K562 (cell line): Measurements from ENCODE around the gene SPTBN5. TPM values are rescaled to one million over a fixed set of nuclear protein-coding genes. Genes with fewer than 3 reads are reported as not detected.

Experiments used
- ATAC-seq: fragments of 200-7000 bp; cut with Tn5 transposase; 3 replicates; pipeline ENCODE4 v1.9.1; 2020; ENCODE audit warnings: moderate library complexity
- BruUV-seq: library from RNA; stranded (reverse); fragments of 400-500 nt; replicated peaks from 2 replicates; lab custom pipeline; 2021; lab: Mats Ljungman, UMichigan
- CTCF ChIA-PET: fragments of 300-600 bp; formaldehyde crosslinking; extraction: SDS; loops from one replicate; lab custom pipeline; 2021; ENCODE audit warnings: low intra/inter-chr PET ratio; lab: Yijun Ruan, JAX
- POLR2A ChIA-PET: fragments of 300-600, 350-650 bp; sonication (Branson Sonifier 250); formaldehyde crosslinking; extraction: SDS; loops from one replicate; lab custom pipeline; 2021; ENCODE audit warnings: antibody characterized with exemption, inconsistent platforms; lab: Yijun Ruan, JAX
- DNase-seq, 4 experiments: peaks; one replicate each; pipeline versions ENCODE4 v3.0.0 to v3.0.0-alpha.2; 2011 to 2018; ENCODE audit warnings: low spot score in 3 of 4, mixed read lengths in 3 of 4; ENCODE audit errors: extremely low read depth in 1 of 4
- FAIRE-seq: peaks from 2 replicates; lab custom pipeline; 2011; peaks lifted over from hg19 to GRCh38; lab: Jason Lieb, UNC
- H2AFZ ChIP-seq: 2 replicates; pipeline ENCODE4 v1.6.0; 2011; ENCODE audit warnings: low read depth, low read length, control low read depth, inconsistent platforms
- H3K27ac ChIP-seq: fragments of 200-600 bp; 3 replicates; pipeline ENCODE4 v1.8.0; 2011; ENCODE audit warnings: low read depth, mild to moderate bottlenecking, control low read depth, inconsistent platforms, low read length, moderate library complexity, mixed read lengths; ENCODE audit errors: extremely low read depth
- H3K27me3 ChIP-seq, 2 experiments: fragments of 300-600 bp in 1 of 2; 2 replicates in 1 of 2; 3 replicates in 1 of 2; pipeline versions ENCODE4 v1.6.0 to v1.8.0; 2011; ENCODE audit warnings: inconsistent platforms in 2 of 2, low read length in 2 of 2, mild to moderate bottlenecking in 1 of 2, mixed read lengths in 1 of 2, moderate library complexity in 1 of 2; ENCODE audit not compliant: control insufficient read depth in 2 of 2, insufficient read depth in 2 of 2
- H3K36me3 ChIP-seq: fragments of 300-600 bp; 3 replicates; pipeline ENCODE4 v1.8.0; 2011; ENCODE audit warnings: mild to moderate bottlenecking, low read length, inconsistent platforms; ENCODE audit not compliant: control insufficient read depth, insufficient read depth
- H3K4me1 ChIP-seq, 2 experiments: fragments of 200-600 bp in 1 of 2; replicated peaks in 1 of 2; 2 replicates in 1 of 2; 3 replicates in 1 of 2; pipeline versions ENCODE4 v1.5.1 to v1.8.0; 2011; ENCODE audit warnings: inconsistent platforms in 2 of 2, low read length in 2 of 2, mild to moderate bottlenecking in 1 of 2, mixed read lengths in 1 of 2, moderate library complexity in 1 of 2; ENCODE audit not compliant: control insufficient read depth in 2 of 2, insufficient read depth in 2 of 2
- H3K4me2 ChIP-seq: 2 replicates; pipeline ENCODE4 v1.6.1; 2011; ENCODE audit warnings: low read length, control low read depth, inconsistent platforms, mixed read lengths; ENCODE audit not compliant: insufficient read depth
- H3K4me3 ChIP-seq: fragments of 200-600 bp; sonication (generic), shearing (Covaris generic); 2 replicates; pipeline ENCODE4 v1.5.1; 2016; ENCODE audit warnings: control low read depth, inconsistent platforms
- H3K79me2 ChIP-seq: fragments of 200-600 bp; 3 replicates; pipeline ENCODE4 v1.8.0; 2011; ENCODE audit warnings: low read length, inconsistent platforms; ENCODE audit not compliant: control insufficient read depth, insufficient read depth
- H3K9ac ChIP-seq, 2 experiments: 2 replicates each; pipeline versions ENCODE4 v1.6.0 to v1.6.1; 2011; ENCODE audit warnings: low read depth in 2 of 2, low read length in 2 of 2, control low read depth in 1 of 2, inconsistent platforms in 1 of 2, mild to moderate bottlenecking in 1 of 2, mixed read lengths in 1 of 2; ENCODE audit not compliant: insufficient read depth in 1 of 2
- H3K9me1 ChIP-seq: one replicate; pipeline ENCODE4 v1.6.0; 2011; ENCODE audit warnings: inconsistent platforms, mild to moderate bottlenecking, low read length, moderate library complexity; ENCODE audit not compliant: control insufficient read depth, insufficient read depth
- H3K9me3 ChIP-seq: replicated peaks from 2 replicates; pipeline ENCODE4 v1.5.1; 2011; ENCODE audit warnings: low read depth, low read length, inconsistent platforms; ENCODE audit not compliant: control insufficient read depth, insufficient read depth
- H4K20me1 ChIP-seq: replicated peaks from 2 replicates; pipeline ENCODE4 v1.6.1; 2011; ENCODE audit warnings: low read length, inconsistent platforms, mixed read lengths; ENCODE audit not compliant: control insufficient read depth, insufficient read depth
- BCOR ChIP-seq: fragments of 450-650 bp; IDR thresholded peaks from 2 replicates; pipeline ENCODE4 v1.6.1; 2016
- DMBX1 ChIP-seq: fragments of 250-450 bp; sonication (Bioruptor Pico); IDR thresholded peaks from 2 replicates; pipeline ENCODE4 v1.8.0; 2022; ENCODE audit warnings: inconsistent platforms, mild to moderate bottlenecking, moderate library complexity, borderline replicate concordance
- FOXA1 ChIP-seq: fragments of 450-650 bp; IDR thresholded peaks from 2 replicates; pipeline ENCODE4 v1.6.1; 2016; ENCODE audit warnings: mild to moderate bottlenecking, borderline replicate concordance
- GTF2A2 ChIP-seq: IDR thresholded peaks from 2 replicates; pipeline ENCODE4 v1.6.1; 2016; ENCODE audit warnings: mild to moderate bottlenecking, missing genetic modification characterization, missing compliant biosample characterization
- KDM4B ChIP-seq, 2 experiments: fragments of 450-650 bp in 1 of 2; sonication (generic) in 1 of 2; IDR thresholded peaks; 2 replicates each; pipeline ENCODE4 v1.6.1; 2016 to 2017; ENCODE audit warnings: borderline replicate concordance in 2 of 2, antibody characterized with exemption in 1 of 2, low read depth in 1 of 2, mild to moderate bottlenecking in 1 of 2
- MEF2D ChIP-seq: conservative IDR thresholded peaks from 2 replicates; pipeline ENCODE4 v1.6.1; 2016; ENCODE audit warnings: low read depth, missing genetic modification characterization, missing compliant biosample characterization
- NR4A1 ChIP-seq, 2 experiments: fragments of 250-450 bp in 1 of 2; fragments of 450-650 bp in 1 of 2; sonication (Bioruptor Pico) in 1 of 2; IDR thresholded peaks; 2 replicates each; pipeline versions ENCODE4 v1.4.0 to v1.6.1; 2016 to 2020; ENCODE audit warnings: mild to moderate bottlenecking in 2 of 2, missing compliant biosample characterization in 1 of 2, missing genetic modification characterization in 1 of 2, moderate library complexity in 1 of 2
- RBM14 ChIP-seq: fragments of 200-400 bp; formaldehyde crosslinking; IDR thresholded peaks from 2 replicates; pipeline ENCODE4 v1.6.1; 2018; ENCODE audit warnings: low read depth, mild to moderate bottlenecking, low read length, moderate library complexity, borderline replicate concordance; ENCODE audit not compliant: insufficient read depth
- SIX5 ChIP-seq, 2 experiments: IDR thresholded peaks; 2 replicates each; pipeline ENCODE4 v1.6.1; 2011; ENCODE audit warnings: low read length in 2 of 2, borderline replicate concordance in 1 of 2, low read depth in 1 of 2, mild to moderate bottlenecking in 1 of 2, moderate library complexity in 1 of 2; ENCODE audit not compliant: insufficient read depth in 1 of 2
- ZNF133 ChIP-seq: fragments of 250-450 bp; sonication (Bioruptor Pico); IDR thresholded peaks from 2 replicates; pipeline ENCODE4 v1.4.0; 2020; ENCODE audit warnings: mild to moderate bottlenecking
- ZNF224 ChIP-seq: sonication (generic); formaldehyde crosslinking; IDR thresholded peaks from 2 replicates; pipeline ENCODE4 v1.8.0; 2022; ENCODE audit warnings: mild to moderate bottlenecking, missing genetic modification reagents
- whole genome bisulfite sequencing: fragments of 100-300 bp; shearing (Covaris generic); methylation state at CpG from one replicate; pipeline ENCODE4 v1.1.6; 2016; ENCODE audit warnings: low coverage, mixed read lengths; ENCODE audit not compliant: insufficient coverage; ENCODE audit errors: missing lambda C conversion rate; 5-methylcytosine and 5-hydroxymethylcytosine counted together
- in situ Hi-C: fragments of 300-500 bp; cut with MboI; formaldehyde crosslinking; loops from 4 replicates; pipeline ENCODE4 v1.15.0; 2018; ENCODE audit warnings: inconsistent platforms, mixed read lengths
- intact Hi-C: fragments of 100-400 bp; cut with micrococcal nuclease; formaldehyde crosslinking; loops from 2 replicates; pipeline ENCODE4 v1.14.2; 2022
- polyA plus RNA-seq, 8 experiments: library from polyadenylated mRNA; depleted of rRNA in 4 of 8; stranded (reverse) in 5 of 8; unstranded in 3 of 8; fragments of >200 nt; fragmentation: Nextera tagmentation in 2 of 8; fragmentation: Illumina TruSeq in 1 of 8; extraction: Ambion mirVana in 2 of 8; extraction: Trizol in 1 of 8; gene quantifications; 2 replicates each; pipeline versions ENCODE4 v1.2.1 to v1.2.3, GENCODE V29; 2011 to 2014; ENCODE audit warnings: inconsistent platforms in 1 of 8, missing spikeins in 1 of 8
- total RNA-seq, 7 experiments: library from RNA; depleted of rRNA in 6 of 7; stranded (reverse); fragments of >200 nt in 6 of 7; fragmentation: Illumina TruSeq in 2 of 7; extraction: Trizol in 2 of 7; gene quantifications; 2 replicates each; pipeline versions ENCODE4 v1.2.1 to v1.2.3, GENCODE V29; 2011 to 2021; ENCODE audit warnings: low replicate concordance in 1 of 7
- TF ChIP-seq, protein P1 (sequence below), 2 experiments: IDR thresholded peaks; 2 replicates each; pipeline ENCODE4 v1.6.1; 2012; ENCODE audit warnings: improper control_type of control experiment in 2 of 2, low read depth in 2 of 2, low read length in 2 of 2, borderline replicate concordance in 1 of 2
- TF ChIP-seq, protein P2 (sequence below): fragments of 450-650 bp; IDR thresholded peaks from 2 replicates; pipeline ENCODE4 v1.6.1; 2016
- TF ChIP-seq, protein P3 (sequence below): fragments of 250-450 bp; sonication (Bioruptor Pico); IDR thresholded peaks from 2 replicates; pipeline ENCODE4 v1.8.0; 2021; ENCODE audit warnings: moderate library complexity, mild to moderate bottlenecking, inconsistent platforms
- TF ChIP-seq, protein P4 (sequence below), 2 experiments: fragments of 450-650 bp; conservative IDR thresholded peaks; 2 replicates each; pipeline ENCODE4 v1.6.1; 2017; ENCODE audit warnings: mild to moderate bottlenecking in 2 of 2, moderate library complexity in 2 of 2

Gene SPTBN5
- total and polyA plus RNA-seq, 9 of the 15 experiments (the other 6 are each of a cell fraction or from before 2014, with no cell fraction given) = 0.02 TPM; not detected in 8

DNA sequence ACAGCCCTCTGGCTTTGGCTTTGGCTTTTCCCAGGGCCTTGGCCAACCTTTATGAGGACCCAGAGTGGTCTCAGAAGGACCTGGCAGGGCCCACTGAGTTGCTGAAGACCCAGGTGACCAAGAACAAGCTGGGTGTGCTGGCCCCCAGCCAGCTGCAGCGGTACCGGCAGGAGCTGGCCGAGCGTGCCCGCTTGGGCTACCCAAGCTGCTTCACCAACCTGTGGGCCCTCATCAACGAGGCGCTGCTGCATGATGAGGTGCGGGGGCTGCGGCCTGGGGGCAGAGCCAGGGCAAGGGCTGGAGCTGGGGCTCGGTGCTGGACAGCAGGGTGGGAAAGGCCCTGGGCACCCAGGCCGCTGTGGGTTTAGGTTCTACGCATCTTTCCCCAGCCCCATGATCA, 49.0 kb downstream of the SPTBN5 start:
- no TSS peak for BruUV-seq
- H3K4me1 ChIP-seq = peaks cover 0 to 18% of the 10 kb centered on the region in 2 experiments; a peak in 1 of 5 replicates
- FAIRE-seq (no peak), ATAC-seq (no peak), DNase-seq (no peak)
- no peak overlapping the region for H3K27ac ChIP-seq
- WGBS = 77% methylated on average over 11 of the region's 12 CpGs
- no peak overlapping the region for H3K4me3 ChIP-seq
- H3K9me3 ChIP-seq = no peaks in the 10 kb centered on the region
- H3K36me3 ChIP-seq = peaks cover 5% of the 10 kb centered on the region; the same call in 1 of the 3 replicates
- H3K9ac ChIP-seq = no peak overlapping the region; a peak in 1 of 4 replicates
- H3K9me1 ChIP-seq = no peaks in the 10 kb centered on the region
- intact Hi-C loops = no loop called here
- H2AFZ ChIP-seq = no peak overlapping the region
- ChIA-PET CTCF (no interaction called here), POLR2A (interaction anchor here (1.2 to 2.1 kb wide), 3 partner anchors 10 to 17 kb away, joined by 3 to 5 read pairs (median 5); partner anchors contain the start of gene JMJD7)
- no peak overlapping the region for H3K4me2 ChIP-seq
- peaks cover under 1% of the 10 kb centered on the region; the same call in 1 of the 2 replicates for H4K20me1 ChIP-seq
- no peaks in the 10 kb centered on the region for H3K79me2 ChIP-seq
- no peaks in the 10 kb centered on the region for H3K27me3 ChIP-seq
- in situ Hi-C loops = no loop called here
- TF ChIP-seq GTF2A2 (tag) (no peak), FOXA1 (no peak), RBM14 (no peak), SIX5 (IDR thresholded peaks at IDR 0.05; ENCODE audit: borderline replicate concordance in 1 of 2, insufficient read depth in 1 of 2, low read depth in 1 of 2, low read length in 2 of 2) (no peak), NR4A1 (CRISPR knock-in tag; IDR thresholded peaks at IDR 0.05) (no peak), NR4A1 (tag; IDR thresholded peaks at IDR 0.05) (no peak), KDM4B (IDR thresholded peaks at IDR 0.05; ENCODE audit: borderline replicate concordance in 2 of 2, low read depth in 1 of 2) (no peak), MEF2D (no peak), ZNF133 (CRISPR knock-in tag) (no peak), ZNF224 (CRISPR knock-in tag) (no peak), BCOR (no peak), DMBX1 (no peak)
- TF ChIP-seq, protein P1, sequence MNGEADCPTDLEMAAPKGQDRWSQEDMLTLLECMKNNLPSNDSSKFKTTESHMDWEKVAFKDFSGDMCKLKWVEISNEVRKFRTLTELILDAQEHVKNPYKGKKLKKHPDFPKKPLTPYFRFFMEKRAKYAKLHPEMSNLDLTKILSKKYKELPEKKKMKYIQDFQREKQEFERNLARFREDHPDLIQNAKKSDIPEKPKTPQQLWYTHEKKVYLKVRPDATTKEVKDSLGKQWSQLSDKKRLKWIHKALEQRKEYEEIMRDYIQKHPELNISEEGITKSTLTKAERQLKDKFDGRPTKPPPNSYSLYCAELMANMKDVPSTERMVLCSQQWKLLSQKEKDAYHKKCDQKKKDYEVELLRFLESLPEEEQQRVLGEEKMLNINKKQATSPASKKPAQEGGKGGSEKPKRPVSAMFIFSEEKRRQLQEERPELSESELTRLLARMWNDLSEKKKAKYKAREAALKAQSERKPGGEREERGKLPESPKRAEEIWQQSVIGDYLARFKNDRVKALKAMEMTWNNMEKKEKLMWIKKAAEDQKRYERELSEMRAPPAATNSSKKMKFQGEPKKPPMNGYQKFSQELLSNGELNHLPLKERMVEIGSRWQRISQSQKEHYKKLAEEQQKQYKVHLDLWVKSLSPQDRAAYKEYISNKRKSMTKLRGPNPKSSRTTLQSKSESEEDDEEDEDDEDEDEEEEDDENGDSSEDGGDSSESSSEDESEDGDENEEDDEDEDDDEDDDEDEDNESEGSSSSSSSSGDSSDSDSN (IDR thresholded peaks at IDR 0.05; ENCODE audit: borderline replicate concordance in 1 of 2, low read depth in 2 of 2, low read length in 2 of 2) = no peak
- TF ChIP-seq, protein P2, sequence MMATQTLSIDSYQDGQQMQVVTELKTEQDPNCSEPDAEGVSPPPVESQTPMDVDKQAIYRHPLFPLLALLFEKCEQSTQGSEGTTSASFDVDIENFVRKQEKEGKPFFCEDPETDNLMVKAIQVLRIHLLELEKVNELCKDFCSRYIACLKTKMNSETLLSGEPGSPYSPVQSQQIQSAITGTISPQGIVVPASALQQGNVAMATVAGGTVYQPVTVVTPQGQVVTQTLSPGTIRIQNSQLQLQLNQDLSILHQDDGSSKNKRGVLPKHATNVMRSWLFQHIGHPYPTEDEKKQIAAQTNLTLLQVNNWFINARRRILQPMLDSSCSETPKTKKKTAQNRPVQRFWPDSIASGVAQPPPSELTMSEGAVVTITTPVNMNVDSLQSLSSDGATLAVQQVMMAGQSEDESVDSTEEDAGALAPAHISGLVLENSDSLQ = no peak
- TF ChIP-seq, protein P3, sequence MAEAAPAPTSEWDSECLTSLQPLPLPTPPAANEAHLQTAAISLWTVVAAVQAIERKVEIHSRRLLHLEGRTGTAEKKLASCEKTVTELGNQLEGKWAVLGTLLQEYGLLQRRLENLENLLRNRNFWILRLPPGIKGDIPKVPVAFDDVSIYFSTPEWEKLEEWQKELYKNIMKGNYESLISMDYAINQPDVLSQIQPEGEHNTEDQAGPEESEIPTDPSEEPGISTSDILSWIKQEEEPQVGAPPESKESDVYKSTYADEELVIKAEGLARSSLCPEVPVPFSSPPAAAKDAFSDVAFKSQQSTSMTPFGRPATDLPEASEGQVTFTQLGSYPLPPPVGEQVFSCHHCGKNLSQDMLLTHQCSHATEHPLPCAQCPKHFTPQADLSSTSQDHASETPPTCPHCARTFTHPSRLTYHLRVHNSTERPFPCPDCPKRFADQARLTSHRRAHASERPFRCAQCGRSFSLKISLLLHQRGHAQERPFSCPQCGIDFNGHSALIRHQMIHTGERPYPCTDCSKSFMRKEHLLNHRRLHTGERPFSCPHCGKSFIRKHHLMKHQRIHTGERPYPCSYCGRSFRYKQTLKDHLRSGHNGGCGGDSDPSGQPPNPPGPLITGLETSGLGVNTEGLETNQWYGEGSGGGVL (CRISPR knock-in tag) = no peak
- TF ChIP-seq, protein P4, sequence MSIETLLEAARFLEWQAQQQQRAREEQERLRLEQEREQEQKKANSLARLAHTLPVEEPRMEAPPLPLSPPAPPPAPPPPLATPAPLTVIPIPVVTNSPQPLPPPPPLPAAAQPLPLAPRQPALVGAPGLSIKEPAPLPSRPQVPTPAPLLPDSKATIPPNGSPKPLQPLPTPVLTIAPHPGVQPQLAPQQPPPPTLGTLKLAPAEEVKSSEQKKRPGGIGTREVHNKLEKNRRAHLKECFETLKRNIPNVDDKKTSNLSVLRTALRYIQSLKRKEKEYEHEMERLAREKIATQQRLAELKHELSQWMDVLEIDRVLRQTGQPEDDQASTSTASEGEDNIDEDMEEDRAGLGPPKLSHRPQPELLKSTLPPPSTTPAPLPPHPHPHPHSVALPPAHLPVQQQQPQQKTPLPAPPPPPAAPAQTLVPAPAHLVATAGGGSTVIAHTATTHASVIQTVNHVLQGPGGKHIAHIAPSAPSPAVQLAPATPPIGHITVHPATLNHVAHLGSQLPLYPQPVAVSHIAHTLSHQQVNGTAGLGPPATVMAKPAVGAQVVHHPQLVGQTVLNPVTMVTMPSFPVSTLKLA (conservative IDR thresholded peaks at IDR 0.05) = no peak
